MCF 10A (cell line): Measurements from ENCODE around the gene PDC. TPM values are rescaled to one million over a fixed set of nuclear protein-coding genes. Genes with fewer than 3 reads are reported as not detected.

Experiments used
- BruUV-seq: library from RNA; stranded (reverse); fragments of 400-500 nt; replicated peaks from 2 replicates; lab custom pipeline; 2021; lab: Mats Ljungman, UMichigan
- CTCF ChIA-PET: fragments of 300-600 bp; sonication (Branson Sonifier 250); formaldehyde crosslinking; extraction: SDS; loops from one replicate; lab custom pipeline; 2021; ENCODE audit warnings: antibody characterized with exemption, inconsistent platforms; lab: Yijun Ruan, JAX
- POLR2A ChIA-PET: fragments of 300-600, 350-650 bp; sonication (Branson Sonifier 250); formaldehyde crosslinking; extraction: SDS; loops from one replicate; lab custom pipeline; 2020; ENCODE audit warnings: antibody characterized with exemption, inconsistent platforms; lab: Yijun Ruan, JAX
- DNase-seq: peaks from one replicate; pipeline ENCODE4 v3.0.0-alpha.2; 2018; ENCODE audit not compliant: unreplicated experiment
- H3K27ac Mint-ChIP-seq: one replicate; pipeline ENCODE4 v1.8.0; 2022; ENCODE audit warnings: mild to moderate bottlenecking, low read depth, mixed read lengths; ENCODE audit not compliant: unreplicated experiment
- H3K27me3 Mint-ChIP-seq: one replicate; pipeline ENCODE4 v1.8.0; 2022; ENCODE audit warnings: mixed read lengths; ENCODE audit not compliant: insufficient read depth, unreplicated experiment
- H3K36me3 Mint-ChIP-seq: one replicate; pipeline ENCODE4 v1.8.0; 2022; ENCODE audit warnings: mild to moderate bottlenecking, moderate library complexity, mixed read lengths; ENCODE audit not compliant: insufficient read depth, unreplicated experiment
- H3K4me1 Mint-ChIP-seq: one replicate; pipeline ENCODE4 v1.8.0; 2022; ENCODE audit warnings: mixed read lengths; ENCODE audit not compliant: insufficient read depth, unreplicated experiment
- H3K4me3 Mint-ChIP-seq: one replicate; pipeline ENCODE4 v1.8.0; 2022; ENCODE audit warnings: mild to moderate bottlenecking, moderate library complexity, mixed read lengths; ENCODE audit not compliant: unreplicated experiment
- H3K9me3 Mint-ChIP-seq: one replicate; pipeline ENCODE4 v1.8.0; 2022; ENCODE audit warnings: mixed read lengths; ENCODE audit not compliant: unreplicated experiment
- intact Hi-C: fragments of 100-400 bp; cut with micrococcal nuclease; formaldehyde crosslinking; loops from 2 replicates; pipeline ENCODE4 v1.14.1; 2022
- total RNA-seq: library from RNA; stranded (reverse); gene quantifications from 2 replicates; pipeline ENCODE4 v1.2.3, GENCODE V29; 2022
- TF ChIP-seq, protein P1 (sequence below): fragments of 200-600 bp; IDR thresholded peaks from one replicate; pipeline ENCODE4 v1.8.0; 2022; ENCODE audit warnings: antibody characterized with exemption, mild to moderate bottlenecking; ENCODE audit not compliant: unreplicated experiment

PDC gene
- total RNA-seq, 1 experiment from 2014 or later: not detected

DNA sequence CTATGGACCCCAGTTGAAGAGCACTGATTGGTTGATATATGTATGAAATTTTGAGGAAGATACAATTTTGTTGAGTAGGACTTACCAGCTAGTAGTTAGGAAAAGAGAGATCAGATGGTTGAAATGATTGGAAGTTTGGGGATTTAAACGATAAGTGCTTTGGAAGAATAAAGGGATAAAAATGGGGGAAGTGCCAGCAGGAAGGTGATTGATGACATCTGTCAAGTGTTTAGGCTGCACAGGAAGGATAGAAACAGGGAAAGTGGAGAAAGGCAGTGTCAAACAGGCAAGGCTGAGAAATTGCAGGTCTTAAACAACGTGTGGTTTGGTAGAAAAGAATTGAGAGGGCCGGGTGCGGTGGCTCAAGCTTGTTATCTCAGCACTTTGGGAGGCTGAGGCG, 22.3 kb downstream of the PDC start:
- ChIA-PET POLR2A (no interaction called here), CTCF (no interaction called here)
- TF ChIP-seq, protein P1, sequence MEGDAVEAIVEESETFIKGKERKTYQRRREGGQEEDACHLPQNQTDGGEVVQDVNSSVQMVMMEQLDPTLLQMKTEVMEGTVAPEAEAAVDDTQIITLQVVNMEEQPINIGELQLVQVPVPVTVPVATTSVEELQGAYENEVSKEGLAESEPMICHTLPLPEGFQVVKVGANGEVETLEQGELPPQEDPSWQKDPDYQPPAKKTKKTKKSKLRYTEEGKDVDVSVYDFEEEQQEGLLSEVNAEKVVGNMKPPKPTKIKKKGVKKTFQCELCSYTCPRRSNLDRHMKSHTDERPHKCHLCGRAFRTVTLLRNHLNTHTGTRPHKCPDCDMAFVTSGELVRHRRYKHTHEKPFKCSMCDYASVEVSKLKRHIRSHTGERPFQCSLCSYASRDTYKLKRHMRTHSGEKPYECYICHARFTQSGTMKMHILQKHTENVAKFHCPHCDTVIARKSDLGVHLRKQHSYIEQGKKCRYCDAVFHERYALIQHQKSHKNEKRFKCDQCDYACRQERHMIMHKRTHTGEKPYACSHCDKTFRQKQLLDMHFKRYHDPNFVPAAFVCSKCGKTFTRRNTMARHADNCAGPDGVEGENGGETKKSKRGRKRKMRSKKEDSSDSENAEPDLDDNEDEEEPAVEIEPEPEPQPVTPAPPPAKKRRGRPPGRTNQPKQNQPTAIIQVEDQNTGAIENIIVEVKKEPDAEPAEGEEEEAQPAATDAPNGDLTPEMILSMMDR: no peak
- no TSS peak for BruUV-seq
- intact Hi-C loops: no loop called here
- H3K36me3 Mint-ChIP-seq: peaks cover 10% of the 10 kb centered on the region
- H3K4me1 Mint-ChIP-seq: peaks cover 15% of the 10 kb centered on the region
- no peaks in the 10 kb centered on the region for H3K9me3 Mint-ChIP-seq
- no peaks in the 10 kb centered on the region for H3K27me3 Mint-ChIP-seq
- no peak overlapping the region for H3K4me3 Mint-ChIP-seq
- no peak overlapping the region for H3K27ac Mint-ChIP-seq
- no peak for DNase-seq

DNA sequence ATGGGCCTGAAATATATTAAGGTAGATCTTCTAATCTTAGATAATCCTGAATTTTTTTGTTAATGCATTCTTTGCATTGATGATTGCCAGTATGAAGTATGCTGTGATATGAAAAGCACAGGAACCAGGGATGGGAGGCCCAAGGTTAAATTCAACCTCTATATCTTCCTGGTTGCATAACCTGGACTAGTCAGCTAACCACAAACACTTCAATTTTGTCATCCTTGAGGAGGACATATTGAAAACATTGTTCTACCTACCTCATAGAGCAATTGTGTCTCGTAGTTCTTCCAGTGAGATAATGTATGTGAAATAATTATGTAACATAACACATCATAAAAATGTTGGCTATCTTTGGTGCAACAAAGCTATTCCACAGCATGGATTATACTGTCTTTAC, 25.6 kb downstream of the PDC start:
- H3K4me3 Mint-ChIP-seq: no peak overlapping the region
- no TSS peak for BruUV-seq
- intact Hi-C loops: no loop called here
- no peak overlapping the region for H3K27ac Mint-ChIP-seq
- peak; percentile 60 for DNase-seq
- TF ChIP-seq, protein P1: no peak
- H3K9me3 Mint-ChIP-seq: no peaks in the 10 kb centered on the region
- peaks cover 1% of the 10 kb centered on the region for H3K4me1 Mint-ChIP-seq
- ChIA-PET CTCF (interaction anchor here (0.8 to 1.2 kb wide), 2 partner anchors 18 to 788 kb away, joined by 3 read pairs; no protein-coding TSS in a partner anchor), POLR2A (interaction anchor here (1.6 kb wide), 1 partner anchor 11 kb away, joined by 4 read pairs; no protein-coding TSS in a partner anchor)
- H3K36me3 Mint-ChIP-seq: peaks cover 5% of the 10 kb centered on the region
- H3K27me3 Mint-ChIP-seq: no peaks in the 10 kb centered on the region

DNA sequence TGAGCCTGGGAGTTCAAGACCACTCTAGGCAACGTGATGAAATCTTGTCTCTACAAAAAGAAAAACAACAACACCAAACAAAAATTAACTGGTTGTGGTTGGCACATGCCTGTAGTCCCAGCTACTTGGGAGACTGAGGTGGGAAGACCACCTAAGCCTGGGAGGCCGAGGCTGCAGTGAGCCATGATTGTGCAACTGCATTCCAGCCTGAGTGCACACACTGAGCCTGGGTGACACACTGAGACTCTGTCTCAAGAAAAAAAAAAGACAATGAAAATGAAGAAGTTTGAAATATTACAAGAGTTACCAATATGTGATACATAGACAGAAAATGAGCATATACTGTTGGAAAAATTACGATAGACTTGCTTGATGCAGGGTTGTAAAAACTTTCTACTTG, 31.9 kb downstream of the PDC start:
- no peak overlapping the region for H3K4me3 Mint-ChIP-seq
- DNase-seq: no peak
- ChIA-PET CTCF (no interaction called here), POLR2A (no interaction called here)
- no TSS peak for BruUV-seq
- no peaks in the 10 kb centered on the region for H3K27me3 Mint-ChIP-seq
- H3K36me3 Mint-ChIP-seq: no peaks in the 10 kb centered on the region
- peak overlapping the region; percentile 13 for H3K27ac Mint-ChIP-seq
- no peaks in the 10 kb centered on the region for H3K4me1 Mint-ChIP-seq
- no peaks in the 10 kb centered on the region for H3K9me3 Mint-ChIP-seq
- intact Hi-C loops: no loop called here
- TF ChIP-seq, protein P1: no peak

DNA sequence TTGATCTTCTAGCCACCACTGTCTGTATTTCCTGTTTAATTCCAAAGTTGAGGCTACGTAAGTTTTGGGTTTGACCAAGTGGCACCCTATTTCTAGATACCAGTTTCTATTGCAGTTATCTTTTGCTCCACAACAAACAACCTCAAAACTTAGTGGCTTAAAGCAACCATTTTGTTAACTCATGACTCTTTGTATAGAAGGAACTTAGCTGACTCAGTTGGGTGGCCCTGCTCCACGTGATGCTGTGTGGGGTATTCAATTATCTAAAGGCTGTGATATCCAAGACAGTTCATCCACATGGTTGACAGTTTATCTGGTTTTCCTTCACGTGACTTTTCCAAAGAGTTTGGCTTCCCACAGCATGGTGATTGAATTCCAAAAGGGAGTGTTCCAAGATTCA, 34.8 kb downstream of the PDC start:
- no peak for DNase-seq
- Mint-ChIP-seq H3K4me1 (no peaks in the 10 kb centered on the region), H3K27ac (no peak overlapping the region), H3K4me3 (no peak overlapping the region), H3K27me3 (no peaks in the 10 kb centered on the region), H3K36me3 (no peaks in the 10 kb centered on the region), H3K9me3 (no peaks in the 10 kb centered on the region)
- ChIA-PET CTCF (interaction anchor here (0.6 kb wide), 3 partner anchors 14 to 51 kb away, joined by 3 read pairs; partner anchors contain the start of gene TPR), POLR2A (no interaction called here)
- TF ChIP-seq, protein P1: no peak
- intact Hi-C loops: no loop called here
- BruUV-seq: no TSS peak
